Neural crest cell (in vitro differentiated cells): ENCODE measurements around the gene DECR2. TPM values are rescaled to one million over a fixed set of nuclear protein-coding genes. Genes with fewer than 3 reads are reported as not detected.
"Not testable (repeated sequence)": the region's sequence is repeated elsewhere in the genome, so short reads cannot be mapped to it uniquely, and the experiment has no call there.

Experiments used
- DNase-seq: peaks from one replicate; pipeline ENCODE4 v3.0.0; 2021; ENCODE audit warnings: low read depth, mixed read lengths, low spot score
- H3K27ac Mint-ChIP-seq: one replicate; pipeline ENCODE4 v1.8.0; 2021; ENCODE audit warnings: mild to moderate bottlenecking, mixed read lengths; ENCODE audit not compliant: unreplicated experiment
- H3K27me3 Mint-ChIP-seq: 2 replicates; pipeline ENCODE4 v1.8.0; 2021; ENCODE audit warnings: low read depth, mild to moderate bottlenecking, mixed read lengths
- H3K36me3 Mint-ChIP-seq: 2 replicates; pipeline ENCODE4 v1.8.0; 2021; ENCODE audit warnings: low read depth, mild to moderate bottlenecking, mixed read lengths
- H3K4me1 Mint-ChIP-seq: 2 replicates; pipeline ENCODE4 v1.8.0; 2021; ENCODE audit warnings: mixed read lengths
- H3K4me3 Mint-ChIP-seq: one replicate; pipeline ENCODE4 v1.8.0; 2021; ENCODE audit warnings: mild to moderate bottlenecking, mixed read lengths
- H3K9me3 Mint-ChIP-seq: 2 replicates; pipeline ENCODE4 v1.8.0; 2021; ENCODE audit warnings: mixed read lengths
- total RNA-seq: library from RNA; stranded (reverse); gene quantifications from 2 replicates; pipeline ENCODE4 v1.2.1, GENCODE V29; 2021
- TF ChIP-seq, protein P1 (sequence below): fragments of 200-600 bp; sonication (generic); conservative IDR thresholded peaks from 2 replicates; pipeline ENCODE4 v1.5.0; 2021; ENCODE audit warnings: antibody characterized with exemption, mild to moderate bottlenecking

Gene DECR2
- total RNA-seq, 1 donor from 2014 or later: 22.4 TPM

DNA sequence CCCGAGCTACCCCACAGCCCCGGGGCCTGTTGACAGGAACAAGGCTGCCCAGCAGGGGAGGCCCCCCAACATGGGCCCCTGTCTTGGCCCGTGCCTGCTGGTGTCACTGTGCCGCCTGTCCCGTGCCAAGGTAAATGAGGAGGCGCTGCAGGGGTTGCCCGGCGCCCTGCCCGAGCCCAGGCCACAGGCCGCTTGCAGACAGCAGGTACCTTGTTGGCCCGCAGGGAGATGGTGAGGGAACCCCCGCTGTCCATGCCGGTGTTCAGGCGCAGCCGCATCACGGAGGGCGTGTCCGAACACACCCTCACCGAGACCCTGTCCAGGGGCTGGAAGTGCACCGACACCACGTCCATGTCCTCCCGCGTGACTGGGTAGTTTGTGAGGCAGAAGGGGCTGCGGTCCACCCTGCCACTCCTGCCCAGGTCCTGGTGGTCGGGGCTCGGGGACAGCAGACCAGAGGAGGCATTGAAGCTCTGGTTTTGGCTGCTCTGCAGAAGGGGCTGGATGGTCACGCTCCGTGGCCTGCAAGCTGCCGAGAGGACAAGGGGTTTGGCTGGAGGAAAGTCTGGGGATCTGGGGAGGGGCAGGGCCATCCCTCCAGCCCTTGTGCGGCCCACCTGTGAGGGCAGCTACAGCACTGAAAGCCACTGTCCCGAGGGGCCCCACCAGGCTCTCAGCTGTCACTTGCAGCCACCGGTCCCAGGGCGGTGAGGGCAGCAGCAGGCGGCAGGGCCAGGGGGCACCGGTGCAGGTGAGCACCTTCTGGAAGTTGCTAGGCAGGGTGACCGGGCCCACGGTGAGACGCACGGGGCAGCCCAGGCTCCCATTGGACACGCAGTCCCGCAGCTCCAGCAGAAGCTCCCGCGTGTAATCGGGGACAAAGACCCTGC is 25.5 kb upstream of the DECR2 start:
- TF ChIP-seq, protein P1, sequence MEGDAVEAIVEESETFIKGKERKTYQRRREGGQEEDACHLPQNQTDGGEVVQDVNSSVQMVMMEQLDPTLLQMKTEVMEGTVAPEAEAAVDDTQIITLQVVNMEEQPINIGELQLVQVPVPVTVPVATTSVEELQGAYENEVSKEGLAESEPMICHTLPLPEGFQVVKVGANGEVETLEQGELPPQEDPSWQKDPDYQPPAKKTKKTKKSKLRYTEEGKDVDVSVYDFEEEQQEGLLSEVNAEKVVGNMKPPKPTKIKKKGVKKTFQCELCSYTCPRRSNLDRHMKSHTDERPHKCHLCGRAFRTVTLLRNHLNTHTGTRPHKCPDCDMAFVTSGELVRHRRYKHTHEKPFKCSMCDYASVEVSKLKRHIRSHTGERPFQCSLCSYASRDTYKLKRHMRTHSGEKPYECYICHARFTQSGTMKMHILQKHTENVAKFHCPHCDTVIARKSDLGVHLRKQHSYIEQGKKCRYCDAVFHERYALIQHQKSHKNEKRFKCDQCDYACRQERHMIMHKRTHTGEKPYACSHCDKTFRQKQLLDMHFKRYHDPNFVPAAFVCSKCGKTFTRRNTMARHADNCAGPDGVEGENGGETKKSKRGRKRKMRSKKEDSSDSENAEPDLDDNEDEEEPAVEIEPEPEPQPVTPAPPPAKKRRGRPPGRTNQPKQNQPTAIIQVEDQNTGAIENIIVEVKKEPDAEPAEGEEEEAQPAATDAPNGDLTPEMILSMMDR: no peak
- H3K9me3 Mint-ChIP-seq: no peaks in the 10 kb centered on the region
- H3K27me3 Mint-ChIP-seq: no peaks in the 10 kb centered on the region
- no peak overlapping the region for H3K27ac Mint-ChIP-seq
- no peaks in the 10 kb centered on the region for H3K36me3 Mint-ChIP-seq
- DNase-seq: no peak
- H3K4me3 Mint-ChIP-seq: no peak overlapping the region
- H3K4me1 Mint-ChIP-seq: peaks cover 5% of the 10 kb centered on the region

DNA sequence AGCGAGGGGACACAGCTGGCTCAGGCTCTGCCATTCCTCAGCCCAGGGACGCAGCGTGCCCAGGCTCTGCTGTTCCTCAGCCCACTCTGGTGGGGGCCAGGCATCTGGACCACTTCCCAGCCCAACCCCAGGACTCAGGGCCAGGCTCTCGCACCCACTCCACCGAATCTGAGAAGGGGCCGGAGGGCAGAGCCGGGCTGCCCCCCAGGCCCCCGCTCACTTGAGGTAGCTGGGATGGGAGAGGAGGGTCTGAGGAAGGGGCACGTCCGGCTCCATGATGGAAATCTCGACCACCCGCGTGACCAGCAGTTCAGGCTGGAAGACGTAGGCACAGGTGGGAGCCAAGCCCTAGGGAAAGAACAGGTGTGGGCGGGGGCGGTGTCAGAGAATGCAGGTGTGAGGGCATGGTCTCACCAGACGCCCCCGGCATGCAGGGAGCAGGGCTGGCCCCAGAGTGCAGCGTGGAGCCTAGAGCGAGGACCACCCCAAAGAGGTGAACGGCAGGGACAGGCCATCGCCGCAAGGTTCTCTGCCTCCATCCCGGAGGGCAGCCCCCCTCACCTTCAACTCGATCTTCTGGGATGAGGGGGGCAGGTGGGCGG is 24.8 kb upstream of the DECR2 start:
- TF ChIP-seq, protein P1: no peak

DNA sequence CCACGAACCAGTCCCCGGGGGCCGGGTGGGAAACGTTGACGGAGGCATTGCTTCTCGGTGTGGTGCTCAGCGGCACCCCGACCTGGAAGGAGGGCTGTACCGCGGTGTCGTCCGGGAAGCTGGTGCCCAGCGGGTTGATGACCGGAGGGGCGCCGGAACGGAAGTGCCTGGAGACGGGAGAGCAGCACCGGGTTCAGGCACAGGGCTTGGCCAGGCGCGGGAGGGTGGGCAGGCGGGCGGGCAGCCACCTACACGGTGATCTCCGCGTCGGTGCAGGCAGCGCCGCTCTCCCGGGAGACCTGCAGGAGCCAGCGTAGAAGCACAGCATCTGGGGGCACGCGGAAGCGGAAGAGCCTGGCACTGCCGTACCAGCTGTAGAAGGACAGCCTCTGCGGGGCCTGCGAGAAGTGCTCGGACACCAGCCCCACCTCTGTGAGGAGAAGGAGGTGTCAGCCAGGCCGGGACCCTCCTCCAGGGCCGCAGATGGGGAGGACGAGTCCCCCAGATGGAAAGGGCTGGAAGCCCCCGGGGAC is 24.2 kb upstream of the DECR2 start:
- Mint-ChIP-seq H3K9me3 (no peaks in the 10 kb centered on the region), H3K36me3 (no peaks in the 10 kb centered on the region), H3K27me3 (peaks cover 2% of the 10 kb centered on the region), H3K4me3 (no peak overlapping the region), H3K4me1 (peaks cover 7% of the 10 kb centered on the region), H3K27ac (no peak overlapping the region)
- TF ChIP-seq, protein P1: no peak
- no peak for DNase-seq

More for the DNA sequence above, 24.8 kb upstream of the DECR2 start:
- Mint-ChIP-seq H3K27ac (no peak overlapping the region), H3K27me3 (no peaks in the 10 kb centered on the region), H3K36me3 (no peaks in the 10 kb centered on the region), H3K9me3 (no peaks in the 10 kb centered on the region), H3K4me3 (no peak overlapping the region), H3K4me1 (peaks cover 5% of the 10 kb centered on the region)
- DNase-seq: no peak

DNA sequence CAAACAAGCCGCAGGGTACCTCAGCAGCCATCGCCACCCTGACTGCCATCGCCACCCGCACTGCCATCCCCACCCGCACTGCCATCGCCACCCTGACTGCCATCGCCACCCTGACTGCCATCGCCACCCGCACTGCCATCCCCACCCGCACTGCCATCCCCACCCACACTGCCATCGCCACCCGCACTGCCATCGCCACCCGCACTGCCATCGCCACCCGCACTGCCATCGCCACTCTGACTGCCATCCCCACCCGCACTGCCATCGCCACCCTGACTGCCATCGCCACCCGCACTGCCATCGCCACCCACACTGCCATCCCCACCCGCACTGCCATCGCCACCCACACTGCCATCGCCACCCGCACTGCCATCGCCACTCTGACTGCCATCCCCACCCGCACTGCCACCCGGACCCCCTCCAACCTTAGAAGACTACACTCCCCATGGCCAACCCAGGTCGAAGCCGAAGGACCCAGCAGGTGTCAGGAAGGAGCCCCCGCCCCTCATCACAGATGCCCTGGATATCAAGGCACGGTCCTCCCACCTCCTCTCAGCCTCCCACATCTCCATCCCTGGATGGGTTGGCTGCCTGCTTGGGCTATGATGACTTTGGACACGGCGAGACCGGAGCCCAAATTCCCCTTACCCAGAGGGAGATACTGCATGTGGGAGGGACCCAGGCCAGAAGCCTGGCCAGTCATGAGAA is 23.4 kb upstream of the DECR2 start:
- Mint-ChIP-seq H3K4me1 (peaks cover 15% of the 10 kb centered on the region), H3K4me3 (peak overlapping the region; percentile 56)
- H3K9me3 Mint-ChIP-seq, DNase-seq, H3K36me3 Mint-ChIP-seq, H3K27me3 Mint-ChIP-seq, H3K27ac Mint-ChIP-seq: not testable (repeated sequence)

DNA sequence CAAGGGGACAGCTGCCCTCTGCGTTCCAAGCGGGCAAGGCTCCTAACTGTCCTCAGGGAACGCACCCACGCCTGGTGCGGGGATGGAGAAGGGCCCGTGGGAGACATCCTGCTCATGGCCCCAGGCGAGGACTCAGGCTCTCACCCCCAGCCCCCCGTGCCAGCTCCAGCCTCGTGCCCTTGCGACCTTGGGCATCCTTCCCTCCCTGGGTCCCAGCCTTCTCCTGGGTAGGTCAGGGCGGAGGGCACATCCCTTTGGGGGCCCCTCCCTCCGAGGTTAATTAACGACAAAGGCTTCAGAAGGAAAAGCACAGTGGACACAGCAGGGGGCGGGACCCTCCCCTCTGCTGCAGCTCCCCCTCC is 22.9 kb upstream of the DECR2 start:
- H3K27me3 Mint-ChIP-seq: peaks cover 14% of the 10 kb centered on the region
- H3K9me3 Mint-ChIP-seq: no peaks in the 10 kb centered on the region
- TF ChIP-seq, protein P1: no peak
- H3K4me1 Mint-ChIP-seq: peaks cover 20% of the 10 kb centered on the region
- no peaks in the 10 kb centered on the region for H3K36me3 Mint-ChIP-seq
- H3K27ac Mint-ChIP-seq: no peak overlapping the region
- H3K4me3 Mint-ChIP-seq: peak overlapping the region; percentile 56
- DNase-seq: no peak
